ENCODE measurements around the gene POLR1D.

POLR1D gene

DNA sequence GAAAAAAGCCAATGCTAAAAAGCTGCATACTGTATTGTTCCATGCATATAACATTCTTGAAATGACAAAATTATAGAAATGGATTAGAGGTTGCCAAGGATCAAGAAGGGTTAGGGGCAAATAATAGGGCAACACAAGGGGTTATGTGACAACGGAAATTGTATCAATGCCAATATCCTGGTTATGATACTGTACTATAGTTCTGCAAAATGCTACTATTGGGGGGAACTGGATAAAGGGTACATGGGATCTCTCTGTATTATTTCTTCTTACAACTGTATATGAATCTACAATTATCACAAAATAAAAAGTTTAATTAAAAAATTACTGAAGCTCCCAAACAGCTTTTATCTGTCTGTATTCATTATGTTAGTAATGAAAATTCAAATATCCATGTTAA, 33.3 kb upstream of the POLR1D start:
- Histone ChIP-seq H3K4me3 (replicated peaks; ENCODE audit: insufficient read depth, low read length) (no peak overlapping the region), H3K27me3 (ENCODE audit: insufficient read depth, poor library complexity, severe bottlenecking) (no peaks in the 10 kb centered on the region), H3K27ac (replicated peaks) (no peak overlapping the region)
- TF ChIP-seq SPI1 (IDR thresholded peaks at IDR 0.05; ENCODE audit: borderline replicate concordance, low read depth) = no peak
- TF ChIP-seq GABPA (IDR thresholded peaks at IDR 0.05; ENCODE audit: low read depth) = no peak
- TF ChIP-seq POLR2AphosphoS5 (IDR thresholded peaks at IDR 0.05; ENCODE audit: low read depth) = no peak
- TF ChIP-seq, protein P1, sequence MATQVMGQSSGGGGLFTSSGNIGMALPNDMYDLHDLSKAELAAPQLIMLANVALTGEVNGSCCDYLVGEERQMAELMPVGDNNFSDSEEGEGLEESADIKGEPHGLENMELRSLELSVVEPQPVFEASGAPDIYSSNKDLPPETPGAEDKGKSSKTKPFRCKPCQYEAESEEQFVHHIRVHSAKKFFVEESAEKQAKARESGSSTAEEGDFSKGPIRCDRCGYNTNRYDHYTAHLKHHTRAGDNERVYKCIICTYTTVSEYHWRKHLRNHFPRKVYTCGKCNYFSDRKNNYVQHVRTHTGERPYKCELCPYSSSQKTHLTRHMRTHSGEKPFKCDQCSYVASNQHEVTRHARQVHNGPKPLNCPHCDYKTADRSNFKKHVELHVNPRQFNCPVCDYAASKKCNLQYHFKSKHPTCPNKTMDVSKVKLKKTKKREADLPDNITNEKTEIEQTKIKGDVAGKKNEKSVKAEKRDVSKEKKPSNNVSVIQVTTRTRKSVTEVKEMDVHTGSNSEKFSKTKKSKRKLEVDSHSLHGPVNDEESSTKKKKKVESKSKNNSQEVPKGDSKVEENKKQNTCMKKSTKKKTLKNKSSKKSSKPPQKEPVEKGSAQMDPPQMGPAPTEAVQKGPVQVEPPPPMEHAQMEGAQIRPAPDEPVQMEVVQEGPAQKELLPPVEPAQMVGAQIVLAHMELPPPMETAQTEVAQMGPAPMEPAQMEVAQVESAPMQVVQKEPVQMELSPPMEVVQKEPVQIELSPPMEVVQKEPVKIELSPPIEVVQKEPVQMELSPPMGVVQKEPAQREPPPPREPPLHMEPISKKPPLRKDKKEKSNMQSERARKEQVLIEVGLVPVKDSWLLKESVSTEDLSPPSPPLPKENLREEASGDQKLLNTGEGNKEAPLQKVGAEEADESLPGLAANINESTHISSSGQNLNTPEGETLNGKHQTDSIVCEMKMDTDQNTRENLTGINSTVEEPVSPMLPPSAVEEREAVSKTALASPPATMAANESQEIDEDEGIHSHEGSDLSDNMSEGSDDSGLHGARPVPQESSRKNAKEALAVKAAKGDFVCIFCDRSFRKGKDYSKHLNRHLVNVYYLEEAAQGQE (IDR thresholded peaks at IDR 0.05; ENCODE audit: insufficient replicate concordance, low read depth) = no peak
- TF ChIP-seq CTCF (IDR thresholded peaks at IDR 0.05; ENCODE audit: insufficient read depth, low read length) = no peak
- DNase-seq (ENCODE audit: low read depth in 1 of 2, low spot score in 1 of 2) = no peak

- Histone ChIP-seq H3K27me3 (ENCODE audit: insufficient read depth, poor library complexity, severe bottlenecking) (no peaks in the 10 kb centered on the region), H3K27ac (replicated peaks) (no peak overlapping the region), H3K4me3 (replicated peaks; ENCODE audit: insufficient read depth, low read length) (no peak overlapping the region)
- no peak for DNase-seq (ENCODE audit: low read depth in 1 of 2, low spot score in 1 of 2)
- TF ChIP-seq GABPA (IDR thresholded peaks at IDR 0.05; ENCODE audit: low read depth) (no peak), POLR2AphosphoS5 (IDR thresholded peaks at IDR 0.05; ENCODE audit: low read depth) (no peak), SPI1 (IDR thresholded peaks at IDR 0.05; ENCODE audit: borderline replicate concordance, low read depth) (no peak), CTCF (IDR thresholded peaks at IDR 0.05; ENCODE audit: insufficient read depth, low read length) (no peak)
- TF ChIP-seq, protein P1 (IDR thresholded peaks at IDR 0.05; ENCODE audit: insufficient replicate concordance, low read depth) = no peak
These were observed 28.8 kb upstream of the POLR1D start for GRCh38 chr13:27592865-27593264.

GRCh38 chr13:27593267-27593666, 28.4 kb upstream of the POLR1D start:
- Histone ChIP-seq H3K27ac (replicated peaks) (no peak overlapping the region), H3K27me3 (ENCODE audit: insufficient read depth, poor library complexity, severe bottlenecking) (no peaks in the 10 kb centered on the region), H3K4me3 (replicated peaks; ENCODE audit: insufficient read depth, low read length) (no peak overlapping the region)
- TF ChIP-seq, protein P1 (IDR thresholded peaks at IDR 0.05; ENCODE audit: insufficient replicate concordance, low read depth) = no peak
- TF ChIP-seq POLR2AphosphoS5 (IDR thresholded peaks at IDR 0.05; ENCODE audit: low read depth) (no peak), GABPA (IDR thresholded peaks at IDR 0.05; ENCODE audit: low read depth) (no peak), CTCF (IDR thresholded peaks at IDR 0.05; ENCODE audit: insufficient read depth, low read length) (no peak), SPI1 (IDR thresholded peaks at IDR 0.05; ENCODE audit: borderline replicate concordance, low read depth) (no peak)
- no peak for DNase-seq (ENCODE audit: low read depth in 1 of 2, low spot score in 1 of 2)
